Measurements from ENCODE around the gene CYP4F12.

The CYP4F12 gene, protein sequence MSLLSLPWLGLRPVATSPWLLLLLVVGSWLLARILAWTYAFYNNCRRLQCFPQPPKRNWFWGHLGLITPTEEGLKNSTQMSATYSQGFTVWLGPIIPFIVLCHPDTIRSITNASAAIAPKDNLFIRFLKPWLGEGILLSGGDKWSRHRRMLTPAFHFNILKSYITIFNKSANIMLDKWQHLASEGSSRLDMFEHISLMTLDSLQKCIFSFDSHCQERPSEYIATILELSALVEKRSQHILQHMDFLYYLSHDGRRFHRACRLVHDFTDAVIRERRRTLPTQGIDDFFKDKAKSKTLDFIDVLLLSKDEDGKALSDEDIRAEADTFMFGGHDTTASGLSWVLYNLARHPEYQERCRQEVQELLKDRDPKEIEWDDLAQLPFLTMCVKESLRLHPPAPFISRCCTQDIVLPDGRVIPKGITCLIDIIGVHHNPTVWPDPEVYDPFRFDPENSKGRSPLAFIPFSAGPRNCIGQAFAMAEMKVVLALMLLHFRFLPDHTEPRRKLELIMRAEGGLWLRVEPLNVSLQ

DNA sequence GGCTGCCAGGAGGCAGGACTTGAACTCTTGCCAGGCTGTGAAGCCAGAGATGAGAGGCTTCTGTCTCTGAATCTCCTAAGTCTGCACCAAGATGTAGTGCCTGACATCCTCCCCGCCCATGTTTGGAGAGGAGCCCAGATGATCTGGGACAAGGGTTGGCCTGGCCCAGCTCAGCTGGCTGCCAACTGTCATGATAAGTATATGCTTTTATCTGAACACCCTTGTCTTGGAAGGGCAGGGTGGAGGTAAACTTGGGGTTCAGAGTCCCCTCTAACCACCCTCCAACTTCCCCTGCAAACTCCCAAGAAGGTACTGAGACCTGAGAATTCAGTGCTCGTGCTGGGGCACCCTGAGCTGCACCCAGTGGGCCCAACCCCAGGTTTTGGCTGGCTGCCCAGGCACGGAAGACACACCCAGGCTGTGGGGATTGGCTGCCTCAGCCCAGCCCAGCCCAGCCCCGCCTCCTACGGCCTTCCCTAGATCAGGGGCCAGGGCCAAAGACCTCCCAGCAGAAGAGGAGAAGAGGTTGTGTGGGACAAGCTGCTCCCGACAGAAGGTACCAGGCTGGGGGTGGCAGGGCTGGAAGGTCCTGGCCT, at the start of gene CYP4F12:
Gene CYP4F12 (plus strand): TSS at position 508 of the 596 bp plus-strand sequence. CDS start 443 bp downstream, outside the sequence.
- no peak for DNase-seq

DNA sequence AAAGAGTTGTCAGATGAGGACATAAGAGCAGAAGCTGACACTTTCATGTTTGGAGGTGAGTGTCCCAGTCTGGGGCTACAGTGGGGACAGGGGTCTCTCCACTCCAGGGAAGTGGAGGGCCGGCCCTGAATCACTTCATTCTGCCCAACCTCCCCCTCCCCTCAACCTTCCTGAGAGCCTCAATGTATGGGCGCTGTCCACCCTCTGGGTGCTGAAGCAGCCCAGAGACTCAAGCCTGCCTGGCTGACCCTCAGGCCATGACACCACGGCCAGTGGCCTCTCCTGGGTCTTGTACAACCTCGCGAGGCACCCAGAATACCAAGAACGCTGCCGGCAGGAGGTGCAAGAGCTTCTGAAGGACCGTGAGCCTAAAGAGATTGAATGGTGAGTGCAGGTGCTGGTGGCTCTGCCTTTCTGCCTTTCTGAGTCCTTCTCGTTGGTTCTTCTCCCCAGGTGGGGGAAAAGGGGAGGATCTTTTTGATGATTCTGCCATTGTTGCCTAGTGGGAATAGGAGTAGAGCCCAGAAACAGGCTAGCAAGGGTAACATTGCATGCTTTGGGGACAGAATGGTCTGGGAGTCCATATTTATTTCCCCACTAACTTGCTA, 49.1 kb upstream of the CYP4F12 start:
- no peak for DNase-seq

DNA sequence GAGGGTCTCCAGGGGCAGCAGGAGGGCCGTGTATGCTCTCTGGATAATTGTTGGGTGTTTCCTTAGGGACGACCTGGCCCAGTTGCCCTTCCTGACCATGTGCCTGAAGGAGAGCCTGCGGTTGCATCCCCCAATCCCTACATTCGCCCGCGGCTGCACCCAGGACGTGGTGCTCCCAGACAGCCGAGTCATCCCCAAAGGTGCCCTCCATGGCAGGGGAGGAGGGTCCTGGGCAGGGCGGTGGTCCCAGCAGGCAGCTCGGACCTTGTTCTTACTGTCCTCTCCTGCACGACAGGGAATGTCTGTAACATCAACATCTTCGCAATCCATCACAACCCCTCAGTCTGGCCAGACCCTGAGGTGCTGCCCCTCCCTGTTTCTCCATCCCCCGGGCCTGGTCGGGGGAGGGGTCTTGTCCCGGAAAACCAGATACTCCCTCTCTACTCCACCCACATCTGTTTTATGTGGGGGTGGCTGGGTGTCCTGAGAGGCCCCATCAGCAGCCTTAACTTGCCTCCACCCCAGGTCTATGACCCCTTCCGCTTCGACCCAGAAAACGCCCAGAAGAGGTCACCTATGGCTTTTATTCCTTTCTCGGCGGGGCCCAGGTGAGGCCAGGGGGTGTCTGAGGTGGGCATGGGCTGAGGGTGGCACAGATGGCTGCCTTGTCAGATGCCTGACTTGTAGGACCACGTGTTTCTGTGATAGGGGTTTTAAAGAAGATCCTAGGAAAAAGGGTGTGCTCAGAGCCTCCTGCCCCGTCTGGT, 44.5 kb upstream of the CYP4F12 start:
- no peak for DNase-seq

DNA sequence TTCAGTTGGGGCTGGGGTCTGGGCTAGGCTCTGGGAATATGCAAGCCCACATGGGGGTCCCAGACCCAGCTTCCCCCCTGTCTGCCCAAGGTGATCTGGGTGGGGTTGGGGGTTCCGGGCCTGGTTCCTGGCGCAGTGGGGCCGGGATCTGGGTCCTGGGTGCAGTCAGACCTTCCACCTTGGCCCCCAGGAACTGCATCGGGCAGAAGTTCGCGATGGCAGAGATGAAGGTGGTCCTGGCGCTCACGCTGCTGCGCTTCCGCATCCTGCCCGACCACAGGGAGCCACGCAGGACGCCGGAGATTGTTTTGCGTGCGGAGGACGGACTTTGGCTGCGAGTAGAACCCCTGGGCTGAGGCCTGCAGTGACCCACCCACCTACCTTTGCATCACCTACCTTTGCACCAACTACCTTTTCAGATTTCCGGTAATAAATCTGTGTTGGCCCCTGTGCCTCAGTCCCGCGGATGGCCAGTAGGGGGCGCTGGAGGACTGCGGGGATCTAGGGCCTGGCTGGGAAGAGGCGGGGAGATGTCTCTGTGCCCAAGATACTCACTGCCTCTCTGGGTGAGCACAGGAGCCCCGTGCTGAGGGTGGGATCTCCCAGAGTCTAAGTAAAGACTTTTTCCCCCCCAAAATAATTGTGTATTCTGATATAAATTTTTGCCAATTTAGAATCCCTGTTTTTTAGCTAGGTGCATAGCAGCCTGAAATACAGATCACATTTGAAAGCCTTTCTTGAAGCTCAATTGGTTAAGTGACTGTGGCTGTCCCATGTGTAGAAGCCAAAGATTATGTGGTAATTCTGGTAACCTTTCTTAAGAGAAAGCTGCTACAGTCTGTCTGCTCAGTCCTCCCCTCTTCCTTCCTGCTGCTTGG, 43.6 kb upstream of the CYP4F12 start:
- peak; percentile 91 for DNase-seq

DNA sequence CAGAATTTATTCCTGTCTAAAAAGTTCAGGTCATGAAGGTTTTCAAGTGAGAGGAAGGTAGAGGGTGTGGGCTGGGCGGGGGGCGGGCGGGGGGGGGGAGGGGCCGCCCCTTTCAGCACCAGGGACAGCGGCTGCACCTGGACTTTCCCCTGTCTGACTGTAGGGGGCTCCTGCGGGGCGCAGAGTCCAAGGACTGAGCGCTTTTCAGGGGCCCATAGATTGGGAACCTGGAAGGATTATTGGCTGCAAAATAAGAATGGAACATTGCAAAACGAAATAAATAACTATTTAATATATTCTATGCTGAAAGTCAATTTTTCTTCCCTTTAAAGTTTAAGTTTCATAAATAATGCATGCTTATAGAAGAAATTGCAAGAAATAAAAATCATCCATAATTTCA, 41.1 kb upstream of the CYP4F12 start:
- no peak for DNase-seq

DNA sequence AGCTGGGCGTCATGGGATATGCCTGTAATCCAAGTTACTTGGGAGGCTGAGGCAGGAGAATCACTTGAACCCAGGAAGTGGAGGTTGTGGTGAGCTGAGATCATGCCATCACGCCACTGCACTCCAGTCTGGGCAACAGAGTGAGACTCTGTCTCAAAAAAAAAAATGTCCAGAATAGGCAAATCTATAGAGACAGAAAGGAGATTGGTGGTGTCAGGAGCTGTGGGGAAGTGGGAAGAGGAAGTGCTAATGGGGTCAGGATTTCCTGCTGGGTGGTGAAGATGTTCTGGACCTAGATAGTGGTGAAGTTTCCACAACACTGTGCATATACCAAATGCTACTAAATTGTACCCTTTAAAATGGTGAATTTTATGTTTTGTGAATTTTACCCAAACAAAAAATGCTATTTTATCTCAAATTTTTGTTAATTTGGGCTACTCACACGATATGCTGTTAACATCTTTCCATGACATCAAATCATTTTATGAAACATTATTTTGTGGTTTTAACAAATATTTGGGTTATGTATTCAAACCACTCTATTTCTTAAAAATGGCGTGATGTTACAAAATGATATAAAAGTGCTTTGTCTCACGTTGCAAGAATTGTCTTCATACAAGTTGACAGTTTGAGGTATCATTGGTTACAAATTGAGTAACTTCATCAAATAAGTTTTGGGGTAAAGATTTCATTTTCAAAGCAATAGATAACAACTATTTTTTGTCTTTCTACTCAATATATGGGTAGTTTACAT, 39.6 kb upstream of the CYP4F12 start:
- DNase-seq, result no peak

DNA sequence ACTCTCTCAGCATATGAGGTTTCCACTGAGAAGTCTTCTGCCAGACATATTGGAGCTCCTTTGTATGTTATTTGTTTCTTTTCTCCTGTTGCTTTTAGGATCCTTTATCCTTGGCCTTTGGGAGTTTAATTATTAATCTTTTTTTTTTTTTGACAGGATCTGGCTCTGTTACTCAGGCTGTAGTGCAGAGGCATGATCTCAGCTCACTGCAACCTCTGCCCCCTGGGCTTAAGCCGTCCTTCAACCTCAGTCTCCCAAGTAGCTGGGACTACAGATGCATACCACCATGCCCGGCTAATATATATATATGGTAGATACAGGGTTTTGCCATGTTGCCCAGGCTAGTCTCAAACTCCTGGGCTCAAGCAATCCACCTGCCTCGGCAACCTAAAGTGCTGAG, 38.8 kb upstream of the CYP4F12 start:
- DNase-seq, result no peak

DNA sequence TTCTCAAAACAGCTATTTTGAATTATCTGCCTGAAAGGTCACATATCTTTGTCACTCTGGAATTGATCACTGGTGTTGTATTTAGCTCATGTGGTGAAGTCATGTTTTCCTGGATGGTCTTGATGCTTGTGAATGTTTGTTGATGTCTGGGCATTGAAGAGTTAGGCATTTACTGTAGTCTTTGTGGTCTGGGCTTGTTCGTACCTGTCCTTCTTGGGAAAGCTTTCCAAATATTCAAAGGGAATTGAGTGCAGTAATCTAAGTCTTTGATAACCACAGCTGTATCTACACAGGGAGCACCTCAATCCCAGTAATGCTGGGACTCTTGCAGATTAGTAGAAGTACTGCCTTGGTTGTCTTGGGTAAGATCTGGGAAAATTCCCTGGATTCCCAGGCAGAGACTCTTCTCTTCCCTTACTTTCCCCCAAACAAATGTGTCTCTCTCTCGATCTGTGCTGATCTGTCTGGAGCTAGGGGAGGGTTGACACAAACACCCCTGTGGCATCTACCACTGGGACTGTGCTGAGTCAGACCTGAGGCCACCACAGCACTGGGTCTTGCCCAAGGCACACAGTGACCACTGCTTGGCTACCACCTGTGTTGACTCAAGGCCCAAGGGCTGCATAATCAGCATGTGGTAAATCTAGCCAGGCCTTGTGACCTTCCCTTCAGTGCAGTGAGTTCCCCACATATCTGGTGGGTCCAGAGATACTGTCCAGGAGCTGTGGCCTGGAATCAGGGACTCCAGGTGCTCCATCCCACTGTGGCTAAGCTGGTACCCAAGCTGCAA, 37.7 kb upstream of the CYP4F12 start:
- no peak for DNase-seq

DNA sequence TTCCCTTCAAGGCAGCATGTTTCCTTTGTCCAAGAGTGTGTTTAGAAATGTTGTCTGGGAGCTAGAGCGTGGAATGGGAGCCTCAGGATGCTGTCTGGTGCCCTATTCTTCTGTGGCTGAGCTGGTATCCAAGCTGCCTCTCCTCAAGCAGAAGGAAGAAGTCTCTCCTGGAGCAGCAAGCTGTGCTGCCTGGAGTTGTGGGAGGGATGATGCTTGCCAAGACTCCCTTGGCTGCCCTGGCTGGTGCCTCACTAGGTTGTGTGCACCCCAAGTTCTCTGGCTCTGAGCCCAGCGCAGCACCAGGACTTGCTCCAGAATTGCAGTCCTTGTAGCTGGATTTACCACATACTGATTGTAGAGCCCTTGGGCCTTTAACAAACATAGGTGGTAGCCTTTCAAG, 36.9 kb upstream of the CYP4F12 start:
- no peak for DNase-seq

DNA sequence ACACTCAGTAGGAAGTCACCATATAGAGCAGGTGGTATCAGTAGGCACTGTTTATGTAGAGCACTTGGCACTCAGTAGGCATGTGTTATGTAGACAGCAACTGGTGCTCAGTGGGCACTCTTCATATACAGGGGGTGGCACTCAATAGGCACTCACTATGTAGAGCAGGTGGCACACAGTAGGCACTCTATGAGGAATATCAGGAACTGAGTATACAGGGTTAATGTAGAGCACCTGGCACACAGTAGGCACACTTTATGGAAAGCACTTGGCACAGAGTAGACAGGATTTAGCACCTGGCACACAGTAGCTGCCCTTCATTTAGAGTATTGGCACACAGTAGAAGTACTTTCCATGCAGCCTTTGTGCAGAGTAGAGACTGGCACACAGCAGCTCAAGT, 33.3 kb upstream of the CYP4F12 start:
- no peak for DNase-seq

DNA sequence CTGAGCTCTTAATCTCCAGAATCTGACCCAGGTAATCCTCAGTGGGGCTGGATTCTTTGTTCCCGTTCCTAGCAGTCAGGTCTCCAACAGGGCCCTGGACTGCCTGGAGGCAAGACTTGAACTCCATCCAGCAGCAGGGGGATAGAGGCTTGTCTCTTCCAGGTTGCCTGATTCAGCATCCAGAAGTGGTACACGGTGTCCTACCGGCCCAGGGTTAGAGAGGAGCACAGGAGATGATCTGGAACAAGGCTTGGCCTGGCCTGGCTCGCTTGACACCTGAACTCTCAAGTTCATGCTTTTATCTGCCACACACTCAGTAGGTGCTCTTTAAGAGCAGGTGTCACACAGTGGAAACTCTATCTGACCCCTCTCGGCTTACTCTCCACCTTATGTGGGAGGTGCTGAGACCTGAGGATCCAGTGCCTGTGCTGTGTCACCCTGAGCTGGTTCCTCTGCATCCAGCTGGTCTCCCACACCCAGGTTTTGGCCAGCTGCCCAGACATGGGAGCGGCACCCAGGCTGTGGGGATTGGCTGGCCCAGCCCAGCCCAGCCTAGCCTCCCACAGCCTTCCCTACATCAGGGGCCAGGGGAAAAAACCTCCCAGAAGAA, 32.5 kb upstream of the CYP4F12 start, which contains the start of gene CYP4F3:
Gene CYP4F3 (plus strand): TSS at position 604 of the 610 bp plus-strand sequence. CDS start 519 bp downstream, outside the sequence.
- no peak for DNase-seq

DNA sequence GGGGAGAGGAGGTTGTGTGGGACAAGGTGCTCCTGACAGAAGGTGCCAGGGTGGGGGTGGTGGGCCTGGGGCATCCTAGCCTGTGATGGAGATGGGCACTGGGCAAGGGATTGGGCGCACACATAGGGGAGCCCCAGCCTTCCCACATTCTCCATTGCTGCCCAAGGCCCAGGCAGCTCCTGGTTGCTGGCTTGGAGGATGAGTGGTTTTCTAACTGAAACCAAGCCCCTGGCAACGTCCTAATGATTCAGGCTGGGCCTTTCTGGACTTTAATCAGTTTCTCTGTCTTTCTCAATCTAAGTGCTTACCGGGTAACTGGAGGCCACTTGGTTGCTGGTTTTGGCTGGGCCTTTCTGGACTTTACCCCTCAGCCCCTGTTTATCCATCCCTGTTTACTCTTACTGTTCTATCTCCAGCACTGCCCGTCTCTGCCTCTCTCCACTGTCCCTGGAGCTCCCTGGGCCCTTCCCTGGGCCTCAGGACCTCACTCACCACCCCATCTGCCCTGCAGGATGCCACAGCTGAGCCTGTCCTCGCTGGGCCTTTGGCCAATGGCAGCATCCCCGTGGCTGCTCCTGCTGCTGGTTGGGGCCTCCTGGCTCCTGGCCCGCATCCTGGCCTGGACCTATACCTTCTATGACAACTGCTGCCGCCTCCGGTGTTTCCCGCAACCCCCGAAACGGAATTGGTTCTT, 31.8 kb upstream of the CYP4F12 start:
- DNase-seq, result no peak

DNA sequence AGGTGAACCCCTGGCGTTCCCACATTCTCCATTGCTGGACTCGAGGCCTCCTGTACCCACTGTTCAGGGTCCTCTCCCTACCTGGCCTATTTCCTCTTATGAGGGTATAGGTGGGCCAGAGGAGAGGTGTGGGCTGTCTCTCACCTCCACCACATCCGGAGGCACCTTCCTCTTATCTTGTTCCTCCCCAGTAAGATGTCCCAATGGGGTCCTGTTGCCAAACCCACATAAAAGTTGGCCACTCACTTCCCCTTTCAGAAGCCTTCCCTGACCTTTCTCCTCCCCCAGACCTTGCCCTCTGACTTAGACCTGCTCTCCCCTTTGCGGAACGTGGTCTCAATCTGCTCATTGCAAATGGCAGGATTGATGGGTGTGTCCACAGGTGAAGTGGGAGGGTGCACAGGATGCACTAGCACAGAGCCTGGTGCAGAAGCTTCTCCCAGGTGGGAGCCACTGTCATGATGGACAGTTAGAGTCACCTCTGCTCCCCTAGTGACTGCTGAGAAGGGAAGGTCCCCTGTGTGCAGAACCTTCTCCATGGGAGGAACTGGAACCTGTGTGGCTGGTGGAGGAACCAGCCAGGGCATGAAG, 30.9 kb upstream of the CYP4F12 start:
- DNase-seq, result no peak

DNA sequence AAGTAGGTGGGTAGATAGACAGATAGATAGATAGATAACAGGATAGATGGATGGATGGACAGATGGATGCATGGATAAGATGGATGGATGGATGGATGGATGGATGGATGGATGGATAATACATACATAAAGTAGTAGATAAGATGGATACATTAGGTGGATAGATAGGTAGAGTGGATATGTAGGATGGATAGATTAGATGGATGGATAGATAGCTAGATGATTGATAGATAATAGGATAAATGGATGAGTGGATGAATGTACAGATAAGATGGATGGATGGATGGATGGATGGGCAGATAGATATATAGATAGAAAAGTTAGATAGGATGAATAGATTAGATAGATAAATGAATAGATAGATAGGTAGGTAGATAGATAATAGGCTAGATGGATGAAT, 30.1 kb upstream of the CYP4F12 start:
- no peak for DNase-seq

DNA sequence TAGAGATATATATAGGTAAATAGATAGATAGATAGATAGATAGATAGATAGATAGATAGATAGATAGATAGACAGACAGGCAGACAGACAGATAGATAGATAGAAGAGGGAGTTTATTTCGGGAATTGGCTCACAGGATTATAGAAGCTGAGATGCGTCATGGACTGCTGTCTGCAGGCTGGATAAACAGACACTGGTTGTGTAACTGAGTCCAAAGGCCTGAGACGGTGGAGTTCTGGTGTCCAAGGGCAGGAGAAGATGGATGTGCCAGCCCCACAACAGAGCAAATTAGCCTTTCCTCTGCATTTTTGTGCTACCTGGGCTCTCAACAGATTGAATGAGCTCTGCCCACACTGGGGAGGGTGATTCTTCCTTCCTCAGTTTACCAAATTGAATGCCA, 29.5 kb upstream of the CYP4F12 start:
- DNase-seq, result no peak

DNA sequence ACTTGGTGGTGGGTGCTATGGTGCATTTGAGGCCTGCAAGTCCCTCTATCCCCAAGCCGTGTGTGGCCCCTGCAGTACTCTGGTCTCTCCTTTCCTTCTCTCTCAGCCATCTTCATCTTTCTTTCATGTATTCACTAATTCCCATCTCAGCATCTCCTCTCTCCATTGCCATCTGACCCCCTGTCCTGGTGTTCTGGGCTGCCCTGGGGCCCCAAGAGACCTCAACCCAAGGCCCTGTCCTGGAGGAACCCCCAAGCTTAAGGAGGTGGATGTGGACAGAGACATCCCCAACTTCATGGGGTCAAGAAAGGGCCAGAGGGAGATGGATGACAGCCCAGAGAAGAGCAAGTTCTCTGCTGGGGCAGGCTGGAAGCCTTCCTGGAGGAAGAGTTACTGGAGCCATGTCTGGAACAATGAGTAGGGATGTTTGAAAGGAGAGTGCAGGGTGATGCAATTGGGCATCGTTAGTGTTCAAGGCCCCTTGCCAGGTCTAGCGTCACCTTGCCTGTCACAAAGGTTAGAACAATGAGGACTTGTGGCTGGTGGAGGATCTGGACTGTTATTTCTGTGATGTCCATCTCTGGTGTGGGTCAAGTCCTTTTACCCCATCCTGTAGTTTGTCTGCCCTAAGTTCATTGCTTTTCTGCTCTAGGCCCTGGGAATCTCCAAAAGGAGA, 28.7 kb upstream of the CYP4F12 start:
- no peak for DNase-seq

DNA sequence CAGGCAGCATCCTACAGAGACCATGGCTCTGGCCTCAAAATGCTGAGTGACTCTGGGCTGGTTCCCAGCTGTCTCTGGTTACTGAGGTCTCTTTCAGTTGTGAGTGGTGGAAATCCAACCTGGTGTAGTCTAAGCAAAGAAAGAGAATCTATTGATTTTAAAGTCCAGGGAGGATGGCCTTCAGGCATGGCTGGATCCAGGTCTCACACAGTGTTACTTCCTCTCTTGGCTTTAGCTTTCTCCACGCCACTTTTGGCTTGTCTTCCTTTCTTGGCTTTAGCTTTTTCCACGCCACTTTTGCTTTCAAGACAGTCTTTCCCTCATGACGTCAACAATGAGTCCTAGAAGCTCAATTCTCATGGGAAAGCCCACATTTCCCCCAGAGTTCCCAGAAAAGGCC, 28.1 kb upstream of the CYP4F12 start:
- no peak for DNase-seq

DNA sequence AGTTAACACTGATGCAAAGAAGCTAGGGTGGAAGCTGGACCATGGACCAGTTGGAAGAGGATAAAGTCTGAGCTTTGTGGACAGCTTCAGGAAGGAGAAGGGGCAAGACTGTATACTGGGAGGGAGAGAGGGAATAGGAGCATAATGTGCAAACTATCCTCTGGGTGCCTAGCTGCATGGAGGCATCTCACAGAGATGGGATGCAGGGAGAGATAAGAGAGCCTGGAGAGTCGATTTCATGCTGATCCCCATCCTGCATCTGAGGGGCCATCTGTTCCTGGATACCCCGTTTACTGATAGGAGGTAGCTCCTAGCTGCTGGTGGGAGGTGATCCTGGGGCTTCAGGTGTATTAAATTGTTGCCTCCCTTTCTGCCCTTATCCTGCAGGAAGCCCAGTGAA, 23.4 kb upstream of the CYP4F12 start:
- DNase-seq, result no peak

All from stimulated activated CD4-positive, alpha-beta T cell treated with anti-CD3 and anti-CD28 coated beads, Interleukin-4, amount 100 ng/mL, for 24 hours (primary cell).